ENCODE results near the gene MCC.
A peak's percentile ranks its signal among the peaks of the same experiment; 100 is the strongest.

MCC gene

GRCh38 chr5:113020461-113021273, 467.6 kb downstream of the MCC start:
- no peak overlapping the region for H3K4me3 ChIP-seq (ENCODE audit: low read depth, low read length)
- no peak for DNase-seq (ENCODE audit: low read depth)

GRCh38 chr5:113017881-113018635, 470.2 kb downstream of the MCC start:
- no peak for DNase-seq (ENCODE audit: low read depth)
- H3K4me3 ChIP-seq (ENCODE audit: low read depth, low read length), result no peak overlapping the region

GRCh38 chr5:113005454-113005853, 482.8 kb downstream of the MCC start:
- no peak for DNase-seq (ENCODE audit: low read depth)

GRCh38 chr5:113003763-113004162, 484.5 kb downstream of the MCC start:
- no peak for DNase-seq (ENCODE audit: low read depth)
- no peak overlapping the region for H3K4me3 ChIP-seq (ENCODE audit: low read depth, low read length)

More at GRCh38 chr5:113005454-113005853, 482.8 kb downstream of the MCC start:
- H3K4me3 ChIP-seq (ENCODE audit: low read depth, low read length), result no peak overlapping the region

- H3K4me3 ChIP-seq (ENCODE audit: low read depth, low read length), result no peak overlapping the region
- no peak for DNase-seq (ENCODE audit: low read depth)
Measured at GRCh38 chr5:113002423-113002822, 485.8 kb downstream of the MCC start.

GRCh38 chr5:113000466-113000865, 487.8 kb downstream of the MCC start:
- no peak for DNase-seq (ENCODE audit: low read depth)
- H3K4me3 ChIP-seq (ENCODE audit: low read depth, low read length), result no peak overlapping the region

- DNase-seq (ENCODE audit: low read depth), result no peak
- H3K4me3 ChIP-seq (ENCODE audit: low read depth, low read length), result no peak overlapping the region
Measured at GRCh38 chr5:112998296-112998695, 490.0 kb downstream of the MCC start.

GRCh38 chr5:112996830-112997374, 491.4 kb downstream of the MCC start:
- DNase-seq (ENCODE audit: low read depth), result no peak
- H3K4me3 ChIP-seq (ENCODE audit: low read depth, low read length), result no peak overlapping the region

- DNase-seq (ENCODE audit: low read depth), result no peak
- no peak overlapping the region for H3K4me3 ChIP-seq (ENCODE audit: low read depth, low read length)
Measured at GRCh38 chr5:112995764-112996618, 492.3 kb downstream of the MCC start.

GRCh38 chr5:112986224-112986623, 502.0 kb downstream of the MCC start:
- no peak overlapping the region for H3K4me3 ChIP-seq (ENCODE audit: low read depth, low read length)
- DNase-seq (ENCODE audit: low read depth), result no peak

GRCh38 chr5:112983363-112983762, 504.9 kb downstream of the MCC start:
- DNase-seq (ENCODE audit: low read depth), result no peak
- H3K4me3 ChIP-seq (ENCODE audit: low read depth, low read length), result no peak overlapping the region

- no peak overlapping the region for H3K4me3 ChIP-seq (ENCODE audit: low read depth, low read length)
- DNase-seq (ENCODE audit: low read depth), result no peak
Measured at GRCh38 chr5:112979723-112980122, 508.5 kb downstream of the MCC start.

GRCh38 chr5:112978836-112979235, 509.4 kb downstream of the MCC start:
- DNase-seq (ENCODE audit: low read depth), result no peak
- H3K4me3 ChIP-seq (ENCODE audit: low read depth, low read length), result no peak overlapping the region

GRCh38 chr5:112977440-112977861, 510.8 kb downstream of the MCC start:
- peak overlapping the region; percentile 96 for H3K4me3 ChIP-seq (ENCODE audit: low read depth, low read length)
- no peak for DNase-seq (ENCODE audit: low read depth)

- H3K4me3 ChIP-seq (ENCODE audit: low read depth, low read length), result peak within 1 kb of the TSS; percentile 96
- peak; percentile 98 for DNase-seq (ENCODE audit: low read depth)
Measured at GRCh38 chr5:112976432-112977309, 511.6 kb downstream of the MCC start, which contains the start of gene DCP2. Gene DCP2 (plus strand): TSS chr5:112976798. CDS start chr5:112976934, 136 bp downstream.

- no peak for DNase-seq (ENCODE audit: low read depth)
- H3K4me3 ChIP-seq (ENCODE audit: low read depth, low read length), result peak overlapping the region; percentile 96
Measured at GRCh38 chr5:112975721-112976431, 512.4 kb downstream of the MCC start.

GRCh38 chr5:112974901-112975300, 513.4 kb downstream of the MCC start:
- DNase-seq (ENCODE audit: low read depth), result no peak
- H3K4me3 ChIP-seq (ENCODE audit: low read depth, low read length), result no peak overlapping the region

GRCh38 chr5:112973904-112974303, 514.3 kb downstream of the MCC start:
- H3K4me3 ChIP-seq (ENCODE audit: low read depth, low read length), result no peak overlapping the region
- DNase-seq (ENCODE audit: low read depth), result no peak
